Kidney (tissue), 14 donors: ENCODE results near the gene EIF4A3. TPM values are rescaled to one million over a fixed set of nuclear protein-coding genes. Genes with fewer than 3 reads are reported as not detected.

Source experiments
- DNase-seq, 5 donors: peaks; one replicate each; pipeline ENCODE4 v3.0.0-alpha.2; 2013 to 2020
- FAIRE-seq: peaks from 2 replicates; lab custom pipeline; 2012; peaks lifted over from hg19 to GRCh38; lab: Jason Lieb, UNC
- H3K27ac ChIP-seq, 2 donors: one replicate each; pipeline ENCODE4 v1.7.0; 2013; ENCODE audit warnings: low read depth in 2 of 2, low read length in 2 of 2, inconsistent platforms in 1 of 2
- H3K27me3 ChIP-seq: one replicate; pipeline ENCODE4 v1.7.1; 2013; ENCODE audit warnings: low read length, inconsistent platforms; ENCODE audit not compliant: control insufficient read depth, insufficient read depth
- H3K36me3 ChIP-seq, 3 donors: one replicate each; pipeline versions ENCODE4 v1.7.0 to v1.7.1; 2013; ENCODE audit warnings: low read length in 3 of 3, control low read depth in 1 of 3, inconsistent platforms in 1 of 3; ENCODE audit not compliant: insufficient read depth in 3 of 3, control insufficient read depth in 2 of 3
- H3K4me1 ChIP-seq, 3 donors: one replicate each; pipeline versions ENCODE4 v1.7.0 to v1.7.1; 2013; ENCODE audit warnings: low read length in 3 of 3, inconsistent platforms in 1 of 3, low read depth in 1 of 3; ENCODE audit not compliant: control insufficient read depth in 2 of 3, insufficient read depth in 2 of 3
- H3K4me3 ChIP-seq, 3 donors: one replicate each; pipeline versions ENCODE4 v1.7.0 to v1.8.1; 2013; ENCODE audit warnings: low read length in 3 of 3, control low read depth in 1 of 3, inconsistent platforms in 1 of 3
- H3K9ac ChIP-seq, 3 donors: one replicate each; pipeline versions ENCODE4 v1.7.0 to v1.7.1; 2013; ENCODE audit warnings: low read length in 3 of 3, control low read depth in 1 of 3, inconsistent platforms in 1 of 3
- H3K9me3 ChIP-seq, 3 donors: one replicate each; pipeline versions ENCODE4 v1.7.0 to v1.7.1; 2013; ENCODE audit warnings: low read length in 3 of 3, control low read depth in 1 of 3, inconsistent platforms in 1 of 3; ENCODE audit not compliant: control insufficient read depth in 2 of 3, insufficient read depth in 1 of 3
- CTCF ChIP-seq: IDR thresholded peaks from 3 replicates; pipeline ENCODE4 v1.5.1; 2012; ENCODE audit warnings: mild to moderate bottlenecking, moderate library complexity, borderline replicate concordance; ENCODE audit not compliant: insufficient read depth; ENCODE audit errors: extremely low read depth
- intact Hi-C: fragments of 100-400 bp; cut with DNase I; formaldehyde crosslinking; loops from one replicate; pipeline ENCODE4 v1.11.1; 2022
- polyA plus RNA-seq: library from polyadenylated mRNA; stranded (reverse); fragments of 350-450 nt; fragmentation: Illumina TruSeq; extraction: RNeasy Lipid Tissue Mini Kit (QIAGEN cat#74804); gene quantifications from one replicate; pipeline ENCODE4 v1.2.3, GENCODE V29; 2014; ENCODE audit warnings: low read depth, low replicate concordance; ENCODE audit not compliant: insufficient read depth
- total RNA-seq: library from RNA; stranded (reverse); fragmentation: NEBNext Ultra II Directional; extraction: Animal tissue kit (Norgen Biotek cat#: 25700); gene quantifications from one replicate; pipeline ENCODE4 v1.2.1, GENCODE V29; 2021
- donor health status: control.
- donor health status: control.
- donor health status: control.
- donor health status: control.
- donor health status: control.
- donor health status: DM: yes; HTN: yes; CAD: no.
- donor health status: Normal renal cell carcinoma (clear cell type).

EIF4A3 gene
- total and polyA plus RNA-seq, 2 donors from 2014 or later, result 63.6 to 75.0 TPM

GRCh38 chr17:80096561-80097021 is 50.3 kb downstream of the EIF4A3 start:
- Histone ChIP-seq H3K36me3 (no peaks in the 10 kb centered on the region), H3K4me3 (no peak overlapping the region), H3K27ac (no peak overlapping the region), H3K9me3 (no peaks in the 10 kb centered on the region), H3K9ac (no peak overlapping the region), H3K27me3 (no peaks in the 10 kb centered on the region), H3K4me1 (no peaks in the 10 kb centered on the region)
- intact Hi-C loops, result no loop called here
- no peak for TF ChIP-seq CTCF
- FAIRE-seq (no peak), DNase-seq (peak in 1 of 5 donors; percentile 49)

- no peak overlapping the region for H3K27ac ChIP-seq
- no peaks in the 10 kb centered on the region for H3K27me3 ChIP-seq
- no peak for FAIRE-seq
- H3K4me3 ChIP-seq, result no peak overlapping the region
- H3K4me1 ChIP-seq, result no peaks in the 10 kb centered on the region
- H3K9ac ChIP-seq, result no peak overlapping the region
- no peaks in the 10 kb centered on the region for H3K9me3 ChIP-seq
- peak in 1 of 5 donors; percentile 70 for DNase-seq
- intact Hi-C loops, result no loop called here
- no peak for TF ChIP-seq CTCF
- H3K36me3 ChIP-seq, result no peaks in the 10 kb centered on the region
Observed at GRCh38 chr17:80095844-80096475, 51.0 kb downstream of the EIF4A3 start.

- intact Hi-C loops, result no loop called here
- Histone ChIP-seq H3K27me3 (no peaks in the 10 kb centered on the region), H3K4me3 (no peak overlapping the region), H3K27ac (no peak overlapping the region), H3K9ac (no peak overlapping the region), H3K4me1 (no peaks in the 10 kb centered on the region), H3K36me3 (no peaks in the 10 kb centered on the region), H3K9me3 (no peaks in the 10 kb centered on the region)
- DNase-seq (peak in 1 of 5 donors; percentile 70), FAIRE-seq (no peak)
- no peak for TF ChIP-seq CTCF
Observed at GRCh38 chr17:80095038-80095843, 51.7 kb downstream of the EIF4A3 start.
